GM12874 (cell line): ENCODE measurements around the gene LPO.

ENCODE experiments used
- TF ChIP-seq, protein P1 (sequence below): IDR thresholded peaks from 2 replicates; pipeline ENCODE4 v1.5.1; 2011; ENCODE audit warnings: low read depth, mild to moderate bottlenecking, control low read depth, low read length, moderate library complexity; ENCODE audit not compliant: insufficient read depth

Gene LPO

DNA sequence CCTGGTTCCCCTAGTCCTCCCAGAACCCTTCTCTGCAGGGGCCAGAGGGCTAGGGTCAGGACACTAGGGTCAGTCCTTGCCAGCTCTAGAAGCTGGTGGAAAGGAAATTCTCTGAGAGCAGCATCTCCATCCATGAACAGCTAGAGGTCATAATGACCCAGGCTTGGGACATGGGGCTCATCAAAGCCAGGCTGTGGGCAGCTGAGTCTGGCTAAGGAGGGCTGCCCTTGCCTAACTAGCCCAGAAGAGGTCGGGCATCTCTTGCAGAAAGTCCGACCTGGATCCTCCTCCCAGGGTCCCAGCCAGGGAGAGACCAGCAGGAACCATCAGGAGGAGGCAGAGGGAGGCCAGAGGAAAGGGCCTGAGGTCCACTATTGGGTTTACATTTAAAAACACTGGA, 38.0 kb downstream of the LPO start:
- TF ChIP-seq, protein P1, sequence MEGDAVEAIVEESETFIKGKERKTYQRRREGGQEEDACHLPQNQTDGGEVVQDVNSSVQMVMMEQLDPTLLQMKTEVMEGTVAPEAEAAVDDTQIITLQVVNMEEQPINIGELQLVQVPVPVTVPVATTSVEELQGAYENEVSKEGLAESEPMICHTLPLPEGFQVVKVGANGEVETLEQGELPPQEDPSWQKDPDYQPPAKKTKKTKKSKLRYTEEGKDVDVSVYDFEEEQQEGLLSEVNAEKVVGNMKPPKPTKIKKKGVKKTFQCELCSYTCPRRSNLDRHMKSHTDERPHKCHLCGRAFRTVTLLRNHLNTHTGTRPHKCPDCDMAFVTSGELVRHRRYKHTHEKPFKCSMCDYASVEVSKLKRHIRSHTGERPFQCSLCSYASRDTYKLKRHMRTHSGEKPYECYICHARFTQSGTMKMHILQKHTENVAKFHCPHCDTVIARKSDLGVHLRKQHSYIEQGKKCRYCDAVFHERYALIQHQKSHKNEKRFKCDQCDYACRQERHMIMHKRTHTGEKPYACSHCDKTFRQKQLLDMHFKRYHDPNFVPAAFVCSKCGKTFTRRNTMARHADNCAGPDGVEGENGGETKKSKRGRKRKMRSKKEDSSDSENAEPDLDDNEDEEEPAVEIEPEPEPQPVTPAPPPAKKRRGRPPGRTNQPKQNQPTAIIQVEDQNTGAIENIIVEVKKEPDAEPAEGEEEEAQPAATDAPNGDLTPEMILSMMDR = no peak

DNA sequence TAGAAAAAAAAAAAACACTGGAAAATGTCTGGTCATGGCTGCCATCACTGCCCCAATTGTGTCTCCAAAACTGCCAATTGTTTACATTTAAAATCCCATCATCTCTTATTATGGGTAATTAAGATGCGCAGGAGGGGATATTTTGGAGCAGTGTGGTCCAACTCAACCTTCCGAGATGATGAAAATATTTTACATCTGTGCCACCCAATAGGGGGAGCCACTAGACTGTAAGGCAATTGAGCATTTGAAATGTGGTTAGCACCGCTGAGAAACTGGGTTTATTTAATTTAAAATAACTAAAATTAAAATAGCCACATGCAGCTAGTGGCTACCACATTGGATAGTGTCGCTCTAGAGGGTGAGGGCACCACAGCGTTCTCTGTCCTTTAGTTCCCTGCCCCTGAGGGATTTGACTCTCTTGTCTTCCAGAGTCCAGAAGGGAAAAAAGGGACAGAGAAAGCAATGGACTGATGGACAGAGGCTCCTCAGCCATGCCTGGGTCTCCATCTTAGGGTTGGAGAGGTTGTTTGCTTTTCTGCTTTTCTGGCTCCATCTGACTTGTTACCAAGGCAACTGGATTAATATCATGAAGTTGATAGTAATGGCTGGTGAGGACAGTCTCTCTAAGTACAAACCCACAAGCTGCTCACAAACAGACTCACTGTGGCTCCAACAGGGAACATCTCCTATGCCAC, 38.9 kb downstream of the LPO start:
- TF ChIP-seq, protein P1 = peak; percentile 44; the same call in 1 of the 2 replicates

DNA sequence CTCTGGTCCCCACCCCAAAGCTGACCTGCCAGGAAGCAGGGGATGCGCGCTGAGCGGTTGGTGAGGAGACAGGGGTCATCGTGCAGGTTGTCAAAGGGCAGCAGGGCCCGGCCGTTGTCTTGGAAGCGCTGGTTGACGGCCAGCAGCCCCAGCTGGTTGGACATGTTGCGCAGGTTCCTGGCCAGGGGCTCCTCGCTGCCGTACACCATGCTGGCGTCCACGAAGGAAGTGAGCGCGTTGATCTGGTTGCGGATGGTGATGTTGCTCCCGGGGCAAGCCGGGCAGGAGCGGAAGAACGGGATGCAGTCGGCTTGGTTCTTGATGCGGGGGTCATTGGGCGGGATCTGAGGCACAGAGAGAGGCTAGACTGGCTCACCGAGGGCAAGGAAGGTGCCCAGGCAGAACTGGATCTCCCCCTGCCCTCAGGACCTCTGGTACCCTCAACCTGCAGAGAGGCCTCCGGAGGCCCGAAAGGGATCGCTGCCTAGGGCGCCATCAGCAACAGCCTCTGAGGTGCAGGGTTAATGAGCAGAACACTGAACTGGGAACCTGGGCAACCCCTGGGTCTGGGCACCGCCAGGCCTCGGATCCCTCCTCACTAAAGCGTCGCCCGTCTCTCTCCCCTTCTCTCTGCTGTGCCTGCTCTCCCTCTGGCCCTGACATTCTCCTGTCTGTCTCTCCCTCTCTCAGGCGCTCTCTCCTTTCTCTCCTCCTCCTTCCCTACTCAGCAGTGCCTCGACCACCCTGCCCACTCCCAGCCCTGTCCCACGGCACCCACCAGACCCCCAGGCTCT, 39.6 kb downstream of the LPO start:
- TF ChIP-seq, protein P1 = no peak

DNA sequence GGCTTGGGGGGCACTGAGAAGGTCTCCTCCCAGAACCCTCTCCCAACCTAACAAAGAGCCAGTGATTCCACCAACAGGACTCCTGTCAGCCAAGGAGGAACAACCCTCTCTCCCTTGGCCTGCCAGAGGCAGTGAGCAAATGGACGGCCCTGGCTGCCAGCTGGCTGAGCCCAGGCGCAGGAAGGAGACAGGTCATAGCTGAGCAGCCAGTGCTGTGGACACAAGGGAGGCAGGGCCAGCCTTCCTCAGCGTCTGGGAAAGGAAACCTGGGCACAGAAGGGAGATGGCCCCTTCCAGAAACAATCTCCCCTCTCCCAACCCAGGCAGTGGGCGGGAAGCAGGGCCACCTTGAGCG, 40.3 kb downstream of the LPO start:
- TF ChIP-seq, protein P1 = no peak

DNA sequence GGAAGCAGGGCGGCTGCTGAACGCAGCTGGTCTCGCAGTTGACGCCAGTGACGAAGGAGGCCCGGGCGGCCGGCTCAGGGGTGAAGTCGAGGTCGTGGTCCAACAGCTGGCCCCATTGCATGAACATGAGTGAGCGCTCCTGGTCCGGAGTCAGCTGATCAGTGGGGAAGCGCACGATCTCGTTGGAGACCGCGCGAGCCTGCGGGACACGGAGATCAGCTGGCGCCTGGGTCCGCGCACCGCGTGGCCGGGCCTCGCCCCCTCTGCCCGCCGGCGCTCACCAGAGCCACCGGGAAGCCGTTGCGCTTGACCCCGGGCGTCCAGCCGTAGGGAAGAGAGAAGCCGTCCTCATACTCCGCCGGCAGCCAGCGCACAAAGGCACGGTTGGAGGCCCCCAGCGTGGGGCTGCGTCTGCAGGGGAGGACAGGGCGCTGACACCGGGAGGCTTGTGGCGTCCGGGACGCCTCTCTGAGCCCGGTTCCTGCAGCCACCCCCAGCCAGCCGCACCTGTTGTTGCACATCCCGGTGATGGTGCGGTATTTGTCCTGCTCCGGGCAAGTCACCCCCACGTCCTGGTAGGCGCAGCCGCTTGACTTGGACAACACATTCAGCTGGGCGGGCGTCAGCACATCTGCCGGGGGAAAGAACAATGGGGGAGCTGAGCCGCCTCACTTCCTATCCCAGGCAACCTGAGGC, 40.8 kb downstream of the LPO start:
- TF ChIP-seq, protein P1 = no peak

DNA sequence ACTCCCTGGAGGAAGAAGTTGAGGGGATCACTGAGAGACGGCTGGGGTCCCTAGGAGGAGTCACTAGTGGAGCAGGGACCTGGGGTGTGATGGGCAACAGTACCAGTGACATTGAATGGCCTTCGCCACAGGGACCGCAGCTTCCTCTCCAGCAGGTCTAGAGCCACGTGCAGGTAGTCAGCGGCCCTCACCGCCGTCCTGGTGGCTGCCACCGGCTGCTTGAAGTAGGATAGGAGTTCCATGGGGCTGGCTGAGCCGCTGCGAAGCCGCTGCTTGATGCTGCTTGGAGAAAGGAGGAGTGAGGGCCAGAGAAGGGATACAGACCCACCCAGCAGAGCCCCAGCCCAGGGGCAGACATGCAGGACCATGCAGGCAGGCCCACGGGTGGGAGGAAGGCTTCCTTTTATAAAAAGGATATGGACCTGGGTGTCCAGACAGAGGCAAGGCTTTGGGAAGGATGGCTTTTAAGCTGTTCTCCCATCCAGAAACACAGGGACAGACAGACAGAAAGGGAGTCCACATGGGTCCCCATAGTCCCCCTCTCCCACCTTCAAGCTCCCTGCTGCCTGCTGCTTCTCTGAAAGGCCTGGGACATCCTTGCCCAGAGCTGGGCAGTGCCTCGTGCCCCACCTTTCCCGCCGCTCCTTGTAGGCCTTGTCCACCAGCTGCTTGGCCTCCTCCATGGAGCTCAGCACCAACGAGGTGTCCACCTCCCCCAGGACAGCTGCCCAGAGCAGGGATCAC, 41.5 kb downstream of the LPO start:
- TF ChIP-seq, protein P1 = no peak

DNA sequence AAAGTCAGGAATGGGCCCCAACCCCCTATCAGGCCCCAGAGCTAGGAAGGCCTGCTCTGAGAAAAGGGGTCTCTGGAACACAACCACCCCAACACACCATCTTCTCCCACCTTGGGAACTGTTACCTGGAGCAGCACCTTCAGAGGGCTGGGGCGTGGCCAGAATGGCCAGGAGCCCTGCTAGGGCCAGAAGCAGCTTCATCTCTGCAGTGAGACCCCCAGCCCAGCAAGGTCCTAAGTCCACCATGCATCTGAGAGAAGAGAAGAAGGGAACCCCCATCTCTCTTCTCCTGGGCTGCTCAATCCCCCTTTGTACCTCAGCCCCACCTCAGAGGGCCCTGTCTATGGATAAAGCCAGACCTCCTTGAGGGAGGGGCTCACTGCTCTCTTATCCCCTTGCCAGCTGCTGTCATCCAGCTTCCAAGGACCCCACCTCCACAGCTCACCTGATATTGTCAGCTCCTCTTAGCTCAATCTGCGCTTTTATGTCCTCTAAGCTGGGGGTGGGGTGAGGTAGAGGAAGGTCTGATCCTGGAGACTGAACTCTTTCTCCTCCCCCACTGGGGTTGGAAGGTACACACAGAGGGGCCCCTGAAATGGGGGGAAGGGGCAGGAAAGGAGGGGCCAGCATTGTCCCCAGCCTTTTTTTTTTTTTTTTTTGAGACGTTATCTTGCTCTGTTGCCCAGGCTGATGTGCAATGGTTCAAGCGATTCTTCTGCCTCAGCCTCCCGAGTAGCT, 42.3 kb downstream of the LPO start, which contains the start of gene MPO:
TSS of gene MPO (minus strand) at position 456 of the 738 bp plus-strand sequence. CDS start at position 279, 177 bp downstream.
- TF ChIP-seq, protein P1 = no peak
